Activated B cell treated with CpG ODN at 0.5 μM for 24 hours (primary cell): ENCODE results near the gene TMPRSS4. TPM values are rescaled to one million over a fixed set of nuclear protein-coding genes. Genes with fewer than 3 reads are reported as not detected.

Experiments
- ATAC-seq: fragments of 200-7000 bp; cut with Tn5 transposase; one replicate; pipeline ENCODE4 v1.10.0; 2021; ENCODE audit warnings: low read depth, mild to moderate bottlenecking, moderate library complexity
- CTCF ChIA-PET: fragments of 350-600 bp; sonication (Branson Sonifier 250); formaldehyde crosslinking; loops from one replicate; lab custom pipeline; 2021; ENCODE audit warnings: antibody characterized with exemption; lab: Charles Lee
- POLR2A ChIA-PET: fragments of 350-600 bp; sonication (Branson Sonifier 250); formaldehyde crosslinking; loops from one replicate; lab custom pipeline; 2021; ENCODE audit warnings: antibody characterized with exemption; lab: Charles Lee
- DNase-seq: peaks from one replicate; pipeline ENCODE4 v3.0.0; 2022
- H3K27ac Mint-ChIP-seq: one replicate; pipeline ENCODE4 v1.8.0; 2020; ENCODE audit warnings: mixed read lengths
- H3K27me3 Mint-ChIP-seq: one replicate; pipeline ENCODE4 v1.8.0; 2021; ENCODE audit warnings: mixed read lengths
- H3K36me3 Mint-ChIP-seq: one replicate; pipeline ENCODE4 v1.8.0; 2021; ENCODE audit warnings: low read depth, mixed read lengths
- H3K4me1 Mint-ChIP-seq: one replicate; pipeline ENCODE4 v1.8.0; 2021; ENCODE audit warnings: mixed read lengths
- H3K4me3 Mint-ChIP-seq: one replicate; pipeline ENCODE4 v1.8.0; 2020; ENCODE audit warnings: mild to moderate bottlenecking, mixed read lengths
- H3K9me3 Mint-ChIP-seq: one replicate; pipeline ENCODE4 v1.8.0; 2020; ENCODE audit warnings: mixed read lengths
- CTCF ChIP-seq: fragments of 200-600 bp; IDR thresholded peaks from one replicate; pipeline ENCODE4 v1.8.0; 2022; ENCODE audit warnings: antibody characterized with exemption, mild to moderate bottlenecking
- intact Hi-C: fragments of 100-400 bp; cut with micrococcal nuclease; formaldehyde crosslinking; loops from one replicate; pipeline ENCODE4 v1.15.1; 2024
- total RNA-seq: library from RNA; stranded (reverse); gene quantifications from 2 replicates; pipeline ENCODE4 v1.2.3, GENCODE V29; 2022

TMPRSS4 gene
- total RNA-seq, 1 donor from 2014 or later: not detected

- intact Hi-C loops: no loop called here
- Mint-ChIP-seq H3K27me3 (peaks cover 13% of the 10 kb centered on the region), H3K4me3 (no peak overlapping the region), H3K4me1 (peaks cover 10% of the 10 kb centered on the region), H3K27ac (no peak overlapping the region), H3K36me3 (no peaks in the 10 kb centered on the region), H3K9me3 (peaks cover 1% of the 10 kb centered on the region)
- DNase-seq: no peak
- no peak for ATAC-seq
- POLR2A ChIA-PET: no interaction called here
- CTCF ChIA-PET: no interaction called here
- TF ChIP-seq CTCF: no peak
These were observed 16.2 kb downstream of the TMPRSS4 start for GRCh38 chr11:118092907-118093571.

GRCh38 chr11:118095493-118095892 lies 18.6 kb downstream of the TMPRSS4 start:
- Mint-ChIP-seq H3K27ac (no peak overlapping the region), H3K4me1 (no peaks in the 10 kb centered on the region), H3K9me3 (no peaks in the 10 kb centered on the region), H3K27me3 (peaks cover 14% of the 10 kb centered on the region), H3K4me3 (no peak overlapping the region), H3K36me3 (no peaks in the 10 kb centered on the region)
- ATAC-seq (no peak), DNase-seq (no peak)
- ChIA-PET POLR2A (no interaction called here), CTCF (no interaction called here)
- intact Hi-C loops: no loop called here
- TF ChIP-seq CTCF: no peak

- H3K4me3 Mint-ChIP-seq: no peak overlapping the region
- H3K9me3 Mint-ChIP-seq: no peaks in the 10 kb centered on the region
- DNase-seq (no peak), ATAC-seq (no peak)
- ChIA-PET CTCF (no interaction called here), POLR2A (no interaction called here)
- H3K36me3 Mint-ChIP-seq: no peaks in the 10 kb centered on the region
- no peaks in the 10 kb centered on the region for H3K4me1 Mint-ChIP-seq
- H3K27ac Mint-ChIP-seq: no peak overlapping the region
- peaks cover 14% of the 10 kb centered on the region for H3K27me3 Mint-ChIP-seq
- intact Hi-C loops: no loop called here
- TF ChIP-seq CTCF: no peak
These were observed 19.1 kb downstream of the TMPRSS4 start for GRCh38 chr11:118095967-118096367.

- TF ChIP-seq CTCF: no peak
- Mint-ChIP-seq H3K27ac (no peak overlapping the region), H3K36me3 (no peaks in the 10 kb centered on the region), H3K4me1 (no peaks in the 10 kb centered on the region), H3K27me3 (peaks cover 10% of the 10 kb centered on the region), H3K9me3 (no peaks in the 10 kb centered on the region), H3K4me3 (no peak overlapping the region)
- intact Hi-C loops: no loop called here
- CTCF ChIA-PET: no interaction called here
- DNase-seq: no peak
- ATAC-seq: no peak
- POLR2A ChIA-PET: no interaction called here
These were observed 22.3 kb downstream of the TMPRSS4 start for GRCh38 chr11:118098996-118099837.

- ChIA-PET POLR2A (no interaction called here), CTCF (no interaction called here)
- Mint-ChIP-seq H3K36me3 (no peaks in the 10 kb centered on the region), H3K4me3 (no peak overlapping the region), H3K27me3 (peaks cover 10% of the 10 kb centered on the region), H3K9me3 (no peaks in the 10 kb centered on the region), H3K27ac (no peak overlapping the region), H3K4me1 (no peaks in the 10 kb centered on the region)
- intact Hi-C loops: no loop called here
- TF ChIP-seq CTCF: no peak
- ATAC-seq (no peak), DNase-seq (no peak)
These were observed 23.1 kb downstream of the TMPRSS4 start for GRCh38 chr11:118099838-118100556.
